ENCODE results near the gene DVL2.

The DVL2 gene

DNA sequence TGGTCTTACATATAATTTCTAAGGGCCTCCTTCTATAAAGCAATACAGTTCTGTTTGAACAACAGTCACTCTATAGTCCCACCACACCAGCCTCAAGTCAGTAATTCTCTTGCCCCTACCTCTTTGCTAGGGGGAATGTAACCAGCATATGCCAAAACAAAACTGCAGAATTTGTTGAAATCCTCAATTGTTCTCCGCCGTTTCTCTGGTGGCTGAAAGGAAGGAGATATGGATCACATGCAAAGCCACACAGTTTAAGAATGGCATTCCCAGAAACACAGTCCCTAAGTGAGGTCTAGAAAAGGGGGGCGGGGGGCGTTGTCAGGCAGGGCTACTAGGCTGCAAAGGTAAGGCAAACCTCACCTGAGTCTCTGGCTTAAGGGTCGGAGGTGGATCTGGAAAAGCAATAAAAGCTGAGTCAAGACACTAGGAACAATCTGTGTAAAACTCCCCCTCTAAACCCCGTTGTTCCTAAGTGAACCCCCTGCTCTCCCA is 3.0 kb upstream of the DVL2 start:
- peak overlapping the region; percentile 56 for H3K4me2 ChIP-seq (ENCODE audit: low read length, poor library complexity, severe bottlenecking)
- peak overlapping the region; percentile 79 to 96 for H3K4me3 ChIP-seq (ENCODE audit: insufficient read depth in 1 of 2, low read depth in 1 of 2, low read length in 2 of 2)
- H3K9ac ChIP-seq (ENCODE audit: low read length) = peak overlapping the region; percentile 82
- no peak overlapping the region for H3K23ac ChIP-seq (ENCODE audit: low read length in 2 of 2)
- no peak overlapping the region for H2BK120ac ChIP-seq (ENCODE audit: low read depth, low read length)
- H3K4me1 ChIP-seq (ENCODE audit: control insufficient read depth, insufficient read depth, low read depth, low read length) = peaks cover 35% of the 10 kb centered on the region
- H3K4ac ChIP-seq (ENCODE audit: low read depth in 1 of 2, low read length in 2 of 2) = peak overlapping the region in 1 of 2 experiments; percentile 76
- no peak overlapping the region for H4K8ac ChIP-seq (ENCODE audit: low read length)
- H4K91ac ChIP-seq (ENCODE audit: low read length) = no peak overlapping the region
- peaks cover 34 to 44% of the 10 kb centered on the region in 2 experiments for H3K36me3 ChIP-seq (ENCODE audit: control insufficient read depth in 1 of 2, insufficient read depth in 2 of 2, low read depth in 1 of 2, low read length in 2 of 2)
- no peak overlapping the region for H2BK15ac ChIP-seq (ENCODE audit: low read depth, poor library complexity, severe bottlenecking)
- DNase-seq = no peak
- no peak overlapping the region for H2BK5ac ChIP-seq (ENCODE audit: low read depth, low read length, poor library complexity, severe bottlenecking)
- peaks cover 6% of the 10 kb centered on the region for H3K79me1 ChIP-seq (replicated peaks; ENCODE audit: low read length, poor library complexity, severe bottlenecking)
- no peaks in the 10 kb centered on the region for H3K27me3 ChIP-seq (ENCODE audit: control insufficient read depth in 1 of 2, insufficient read depth in 1 of 2, low read length in 2 of 2)
- WGBS = 50% methylated on average over 5 of the region's 6 CpGs
- H2BK12ac ChIP-seq (ENCODE audit: low read length in 2 of 2) = peak overlapping the region in 1 of 2 experiments; percentile 15
- no peak overlapping the region for H2AFZ ChIP-seq (ENCODE audit: low read depth, low read length)
- H3K14ac ChIP-seq (ENCODE audit: low read length in 2 of 2) = peak overlapping the region in 1 of 2 experiments; percentile 91
- no peaks in the 10 kb centered on the region for H3K9me3 ChIP-seq (ENCODE audit: control insufficient read depth, low read length)
- peak overlapping the region; percentile 77 for H3K27ac ChIP-seq (ENCODE audit: low read length, poor library complexity, severe bottlenecking)
- peak overlapping the region; percentile 16 to 46 for H3K18ac ChIP-seq (ENCODE audit: low read depth in 1 of 2, low read length in 2 of 2)
- peak overlapping the region; percentile 66 for H2AK5ac ChIP-seq (ENCODE audit: low read length, severe bottlenecking)

DNA sequence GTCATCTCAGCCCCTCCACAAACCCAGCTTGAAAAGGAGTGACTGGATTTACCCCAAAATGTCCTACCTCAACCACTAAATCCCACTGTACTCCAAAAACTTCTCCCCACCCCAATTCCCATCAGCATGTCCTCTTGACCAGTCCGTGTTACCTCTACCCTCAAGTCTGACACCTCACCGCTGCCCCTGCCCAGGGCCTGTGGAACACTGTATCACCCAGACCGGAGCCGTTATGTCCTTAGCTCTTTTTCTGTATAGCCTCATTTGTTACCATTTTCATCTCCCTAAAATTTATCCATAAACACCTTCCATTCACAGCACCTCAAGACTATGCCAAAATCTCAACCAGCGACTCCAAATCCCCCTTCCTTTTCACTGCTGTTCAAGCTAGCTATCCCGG is 2.5 kb upstream of the DVL2 start:
- Histone ChIP-seq H3K36me3 (ENCODE audit: control insufficient read depth in 1 of 2, insufficient read depth in 2 of 2, low read depth in 1 of 2, low read length in 2 of 2) (peaks cover 34 to 44% of the 10 kb centered on the region in 2 experiments), H3K23ac (ENCODE audit: low read length in 2 of 2) (no peak overlapping the region)
- no peak for DNase-seq

DNA sequence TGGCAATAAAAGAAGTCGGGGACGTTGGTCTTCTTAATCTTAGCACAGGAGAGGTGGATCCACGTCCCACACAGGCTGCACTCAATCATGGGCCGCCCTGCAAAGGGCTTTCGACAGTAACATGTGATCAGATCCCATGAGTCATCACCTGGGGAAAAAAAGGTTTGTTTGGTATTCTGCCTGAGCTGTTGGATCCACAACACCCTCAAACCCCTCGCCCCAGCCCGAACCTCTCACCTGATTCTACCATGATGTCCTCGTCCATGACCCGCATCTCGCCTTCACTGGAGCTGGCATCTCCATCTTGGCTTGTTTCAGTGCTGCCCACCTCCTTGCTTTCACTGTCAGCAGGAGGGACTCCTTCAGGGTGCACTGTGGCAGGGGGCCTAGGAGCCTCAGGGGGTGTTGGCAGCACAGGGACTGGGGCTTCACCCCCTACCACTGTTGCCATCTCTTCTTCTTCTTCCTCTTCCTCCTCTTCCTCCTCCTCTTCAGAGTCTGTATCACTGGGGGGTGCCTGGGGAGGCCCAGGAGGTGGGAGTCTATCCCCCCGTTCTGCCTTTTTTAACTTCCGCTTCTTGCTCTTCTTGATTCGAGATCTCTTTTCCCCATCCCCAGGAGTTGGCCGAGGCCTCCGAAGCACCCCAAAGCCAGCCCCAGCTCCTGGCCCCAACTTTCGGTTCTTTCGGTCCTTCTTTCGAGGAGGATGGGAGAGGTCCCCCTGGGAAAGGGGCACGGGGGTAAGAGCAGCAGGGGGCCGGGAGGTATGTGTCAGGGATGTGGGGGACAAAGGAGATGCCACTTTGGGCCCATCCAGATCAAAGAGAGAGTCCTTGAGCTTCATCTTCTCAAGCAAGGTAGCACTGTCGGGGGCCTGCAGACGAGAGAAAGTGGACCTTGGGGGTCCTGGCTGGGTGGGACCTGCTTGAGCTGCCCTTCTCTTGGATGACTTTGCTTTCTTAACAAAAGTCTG is 1.7 kb upstream of the DVL2 start:
- H3K9me3 ChIP-seq (ENCODE audit: control insufficient read depth, low read length) = no peaks in the 10 kb centered on the region
- no peak overlapping the region for H2BK120ac ChIP-seq (ENCODE audit: low read depth, low read length)
- DNase-seq = peak; percentile 65
- H3K4me2 ChIP-seq (ENCODE audit: low read length, poor library complexity, severe bottlenecking) = peak overlapping the region; percentile 15
- H2BK5ac ChIP-seq (ENCODE audit: low read depth, low read length, poor library complexity, severe bottlenecking) = no peak overlapping the region
- H2AFZ ChIP-seq (ENCODE audit: low read depth, low read length) = no peak overlapping the region
- H4K8ac ChIP-seq (ENCODE audit: low read length) = no peak overlapping the region
- no peaks in the 10 kb centered on the region for H3K27me3 ChIP-seq (ENCODE audit: control insufficient read depth in 1 of 2, insufficient read depth in 1 of 2, low read length in 2 of 2)
- H3K4ac ChIP-seq (ENCODE audit: low read depth in 1 of 2, low read length in 2 of 2) = no peak overlapping the region
- H3K18ac ChIP-seq (ENCODE audit: low read depth in 1 of 2, low read length in 2 of 2) = peak overlapping the region in 1 of 2 experiments; percentile 50
- peak overlapping the region in 1 of 2 experiments; percentile 99 for H3K4me3 ChIP-seq (ENCODE audit: insufficient read depth in 1 of 2, low read depth in 1 of 2, low read length in 2 of 2)
- H3K14ac ChIP-seq (ENCODE audit: low read length in 2 of 2) = no peak overlapping the region
- H3K27ac ChIP-seq (ENCODE audit: low read length, poor library complexity, severe bottlenecking) = peak overlapping the region; percentile 24
- H3K9ac ChIP-seq (ENCODE audit: low read length) = peak overlapping the region; percentile 100
- peaks cover 6% of the 10 kb centered on the region for H3K79me1 ChIP-seq (replicated peaks; ENCODE audit: low read length, poor library complexity, severe bottlenecking)
- peak overlapping the region in 1 of 2 experiments; percentile 15 for H2BK12ac ChIP-seq (ENCODE audit: low read length in 2 of 2)
- H4K91ac ChIP-seq (ENCODE audit: low read length) = no peak overlapping the region
- peak overlapping the region in 1 of 2 experiments; percentile 23 for H3K23ac ChIP-seq (ENCODE audit: low read length in 2 of 2)
- H2AK5ac ChIP-seq (ENCODE audit: low read length, severe bottlenecking) = no peak overlapping the region
- WGBS = 86% methylated on average over 20 of the region's 22 CpGs
- no peak overlapping the region for H2BK15ac ChIP-seq (ENCODE audit: low read depth, poor library complexity, severe bottlenecking)
- peaks cover 37% of the 10 kb centered on the region for H3K4me1 ChIP-seq (ENCODE audit: control insufficient read depth, insufficient read depth, low read depth, low read length)
- peaks cover 34 to 40% of the 10 kb centered on the region in 2 experiments for H3K36me3 ChIP-seq (ENCODE audit: control insufficient read depth in 1 of 2, insufficient read depth in 2 of 2, low read depth in 1 of 2, low read length in 2 of 2)

More for the DNA sequence above, 2.5 kb upstream of the DVL2 start:
- Histone ChIP-seq H3K4me1 (ENCODE audit: control insufficient read depth, insufficient read depth, low read depth, low read length) (peaks cover 37% of the 10 kb centered on the region), H3K9ac (ENCODE audit: low read length) (peak overlapping the region; percentile 82), H3K27me3 (ENCODE audit: control insufficient read depth in 1 of 2, insufficient read depth in 1 of 2, low read length in 2 of 2) (no peaks in the 10 kb centered on the region), H2BK12ac (ENCODE audit: low read length in 2 of 2) (no peak overlapping the region), H3K79me1 (replicated peaks; ENCODE audit: low read length, poor library complexity, severe bottlenecking) (peaks cover 6% of the 10 kb centered on the region), H2AFZ (ENCODE audit: low read depth, low read length) (no peak overlapping the region), H3K4me3 (ENCODE audit: insufficient read depth in 1 of 2, low read depth in 1 of 2, low read length in 2 of 2) (peak overlapping the region in 1 of 2 experiments; percentile 79), H2BK120ac (ENCODE audit: low read depth, low read length) (no peak overlapping the region), H2AK5ac (ENCODE audit: low read length, severe bottlenecking) (no peak overlapping the region), H4K8ac (ENCODE audit: low read length) (no peak overlapping the region), H3K14ac (ENCODE audit: low read length in 2 of 2) (no peak overlapping the region), H3K27ac (ENCODE audit: low read length, poor library complexity, severe bottlenecking) (peak overlapping the region; percentile 77), H2BK5ac (ENCODE audit: low read depth, low read length, poor library complexity, severe bottlenecking) (no peak overlapping the region), H3K9me3 (ENCODE audit: control insufficient read depth, low read length) (no peaks in the 10 kb centered on the region), H3K4ac (ENCODE audit: low read depth in 1 of 2, low read length in 2 of 2) (no peak overlapping the region), H3K4me2 (ENCODE audit: low read length, poor library complexity, severe bottlenecking) (peak overlapping the region; percentile 56), H2BK15ac (ENCODE audit: low read depth, poor library complexity, severe bottlenecking) (no peak overlapping the region), H3K18ac (ENCODE audit: low read depth in 1 of 2, low read length in 2 of 2) (no peak overlapping the region), H4K91ac (ENCODE audit: low read length) (no peak overlapping the region)
- 94% methylated on average over 6 of the region's 6 CpGs for WGBS

DNA sequence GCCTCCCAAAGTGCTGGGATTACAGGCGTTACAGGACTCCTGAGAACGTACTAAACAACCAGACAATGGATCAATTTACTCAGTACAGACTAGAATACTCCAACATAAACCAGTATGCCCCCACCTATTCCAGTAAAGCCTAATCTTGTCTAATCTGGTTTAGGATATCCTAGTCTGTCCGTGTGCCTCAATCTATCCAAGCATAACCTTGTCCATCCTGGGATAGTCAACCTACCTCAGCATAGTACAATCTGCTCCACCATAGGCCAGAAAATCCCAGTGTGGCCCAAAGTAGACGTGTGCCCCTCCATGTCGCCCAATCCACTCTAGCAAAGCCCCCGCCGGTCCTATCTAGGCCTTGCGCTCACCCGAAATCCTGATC is 625 bp downstream of the DVL2 start:
- Histone ChIP-seq H2BK15ac (ENCODE audit: low read depth, poor library complexity, severe bottlenecking) (no peak overlapping the region), H3K4ac (ENCODE audit: low read depth in 1 of 2, low read length in 2 of 2) (peak overlapping the region in 1 of 2 experiments; percentile 69), H3K23ac (ENCODE audit: low read length in 2 of 2) (no peak overlapping the region), H2BK120ac (ENCODE audit: low read depth, low read length) (no peak overlapping the region), H3K4me3 (ENCODE audit: insufficient read depth in 1 of 2, low read depth in 1 of 2, low read length in 2 of 2) (peak overlapping the region; percentile 68 to 99), H2BK5ac (ENCODE audit: low read depth, low read length, poor library complexity, severe bottlenecking) (peak overlapping the region; percentile 46), H3K9ac (ENCODE audit: low read length) (peak overlapping the region; percentile 100), H4K8ac (ENCODE audit: low read length) (no peak overlapping the region), H3K27me3 (ENCODE audit: control insufficient read depth in 1 of 2, insufficient read depth in 1 of 2, low read length in 2 of 2) (no peaks in the 10 kb centered on the region), H3K79me1 (replicated peaks; ENCODE audit: low read length, poor library complexity, severe bottlenecking) (peaks cover 15% of the 10 kb centered on the region), H3K4me2 (ENCODE audit: low read length, poor library complexity, severe bottlenecking) (peak overlapping the region; percentile 77), H3K18ac (ENCODE audit: low read depth in 1 of 2, low read length in 2 of 2) (peak overlapping the region; percentile 80 to 88), H2BK12ac (ENCODE audit: low read length in 2 of 2) (no peak overlapping the region), H3K27ac (ENCODE audit: low read length, poor library complexity, severe bottlenecking) (peak overlapping the region; percentile 88), H4K91ac (ENCODE audit: low read length) (peak overlapping the region; percentile 60), H2AFZ (ENCODE audit: low read depth, low read length) (no peak overlapping the region), H3K4me1 (ENCODE audit: control insufficient read depth, insufficient read depth, low read depth, low read length) (peaks cover 28% of the 10 kb centered on the region), H3K9me3 (ENCODE audit: control insufficient read depth, low read length) (no peaks in the 10 kb centered on the region), H2AK5ac (ENCODE audit: low read length, severe bottlenecking) (peak overlapping the region; percentile 48), H3K36me3 (ENCODE audit: control insufficient read depth in 1 of 2, insufficient read depth in 2 of 2, low read depth in 1 of 2, low read length in 2 of 2) (peaks cover 45 to 48% of the 10 kb centered on the region in 2 experiments), H3K14ac (ENCODE audit: low read length in 2 of 2) (peak overlapping the region in 1 of 2 experiments; percentile 13)
- 2% methylated on average over 9 of the region's 9 CpGs for WGBS
- no peak for DNase-seq

All from mesenchymal stem cell (in vitro differentiated cells and primary cell).